SU-DHL-6 (cell line): ENCODE measurements around the gene PRTN3.
"Not testable (repeated sequence)": the region's sequence is repeated elsewhere in the genome, so short reads cannot be mapped to it uniquely, and the experiment has no call there.

ENCODE experiments used
- EZH2phosphoT487 ChIP-seq: fragments of 200-600 bp; sonication (generic), shearing (Covaris generic); conservative IDR thresholded peaks from 2 replicates; pipeline ENCODE4 v1.6.1; 2018; ENCODE audit warnings: mild to moderate bottlenecking, antibody characterized with exemption, low read length, moderate library complexity, mixed read lengths
- TF ChIP-seq, protein P1 (sequence below): fragments of 200-600 bp; sonication (generic); IDR thresholded peaks from one replicate; pipeline ENCODE4 v1.5.1; 2017; ENCODE audit warnings: antibody characterized with exemption, mild to moderate bottlenecking, low read length, moderate library complexity; ENCODE audit not compliant: insufficient read depth, poor library complexity, severe bottlenecking

DNA sequence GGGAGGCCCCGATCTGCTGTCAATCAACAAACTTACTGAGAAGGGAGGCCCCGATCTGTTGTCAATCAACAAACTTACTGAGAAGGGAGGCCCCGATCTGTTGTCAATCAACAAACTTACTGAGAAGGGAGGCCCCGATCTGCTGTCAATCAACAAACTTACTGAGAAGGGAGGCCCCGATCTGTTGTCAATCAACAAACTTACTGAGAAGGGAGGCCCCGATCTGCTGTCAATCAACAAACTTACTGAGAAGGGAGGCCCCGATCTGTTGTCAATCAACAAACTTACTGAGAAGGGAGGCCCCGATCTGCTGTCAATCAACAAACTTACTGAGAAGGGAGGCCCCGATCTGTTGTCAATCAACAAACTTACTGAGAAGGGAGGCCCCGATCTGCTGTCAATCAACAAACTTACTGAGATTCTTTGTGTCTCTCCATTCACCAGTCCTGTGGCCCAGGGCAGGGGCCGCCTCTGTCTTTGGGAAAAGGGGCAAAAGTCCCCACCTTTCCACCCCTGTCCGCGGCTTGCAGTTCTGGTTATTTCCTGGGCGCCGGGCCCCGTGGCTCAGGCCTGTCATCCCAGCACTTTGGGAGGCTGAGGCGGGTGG lies 12.9 kb downstream of the PRTN3 start:
- TF ChIP-seq, protein P1, sequence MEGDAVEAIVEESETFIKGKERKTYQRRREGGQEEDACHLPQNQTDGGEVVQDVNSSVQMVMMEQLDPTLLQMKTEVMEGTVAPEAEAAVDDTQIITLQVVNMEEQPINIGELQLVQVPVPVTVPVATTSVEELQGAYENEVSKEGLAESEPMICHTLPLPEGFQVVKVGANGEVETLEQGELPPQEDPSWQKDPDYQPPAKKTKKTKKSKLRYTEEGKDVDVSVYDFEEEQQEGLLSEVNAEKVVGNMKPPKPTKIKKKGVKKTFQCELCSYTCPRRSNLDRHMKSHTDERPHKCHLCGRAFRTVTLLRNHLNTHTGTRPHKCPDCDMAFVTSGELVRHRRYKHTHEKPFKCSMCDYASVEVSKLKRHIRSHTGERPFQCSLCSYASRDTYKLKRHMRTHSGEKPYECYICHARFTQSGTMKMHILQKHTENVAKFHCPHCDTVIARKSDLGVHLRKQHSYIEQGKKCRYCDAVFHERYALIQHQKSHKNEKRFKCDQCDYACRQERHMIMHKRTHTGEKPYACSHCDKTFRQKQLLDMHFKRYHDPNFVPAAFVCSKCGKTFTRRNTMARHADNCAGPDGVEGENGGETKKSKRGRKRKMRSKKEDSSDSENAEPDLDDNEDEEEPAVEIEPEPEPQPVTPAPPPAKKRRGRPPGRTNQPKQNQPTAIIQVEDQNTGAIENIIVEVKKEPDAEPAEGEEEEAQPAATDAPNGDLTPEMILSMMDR = not testable (repeated sequence)
- TF ChIP-seq EZH2phosphoT487 = not testable (repeated sequence)
